GM19351 (cell line): ENCODE data around the gene PAK5.

Experiments used
- ATAC-seq: cut with Tn5 transposase; IDR thresholded peaks from one replicate; pipeline ENCODE4 v1.9.1; 2021; ENCODE audit warnings: mild to moderate bottlenecking, moderate library complexity; ENCODE audit not compliant: unreplicated experiment

PAK5 gene

DNA sequence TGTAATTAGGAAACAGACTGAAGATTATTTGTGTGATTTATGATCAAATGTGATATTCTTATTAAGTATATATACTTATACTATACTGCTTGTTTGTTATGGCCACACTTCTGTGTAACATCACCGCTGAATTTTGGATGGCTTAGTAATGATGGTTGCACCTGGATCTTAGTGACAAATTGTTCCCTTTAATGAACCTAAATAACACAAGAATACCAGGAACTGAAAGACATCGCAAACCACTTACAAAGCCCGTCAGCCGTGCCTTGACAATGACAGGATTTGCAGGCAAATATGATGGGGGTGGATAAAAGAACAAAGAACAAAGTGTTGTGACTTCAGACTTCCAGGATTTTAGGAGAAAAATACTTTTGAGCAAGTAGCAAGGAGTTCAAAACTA, 257.4 kb downstream of the PAK5 start:
- no peak for ATAC-seq

DNA sequence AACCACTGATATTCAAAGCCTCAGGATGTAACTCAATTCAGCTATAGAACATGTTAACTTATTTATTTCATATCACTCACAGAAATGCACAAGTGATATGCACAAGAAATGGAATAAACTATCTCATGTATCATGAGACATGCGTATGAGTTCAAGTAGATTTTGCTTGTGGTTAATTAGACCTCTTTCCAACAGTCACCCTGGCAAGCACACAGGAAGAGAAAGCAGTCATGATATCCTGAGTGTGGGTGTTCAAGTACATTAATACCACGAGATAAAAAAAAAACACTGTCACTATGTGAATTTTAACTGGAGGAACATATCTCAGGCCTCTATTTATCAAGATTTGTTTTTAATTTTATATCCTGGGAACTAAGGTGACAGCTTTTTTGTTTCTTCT, 260.3 kb downstream of the PAK5 start:
- no peak for ATAC-seq

GRCh38 chr20:9577397-9577796, 261.5 kb downstream of the PAK5 start:
- no peak for ATAC-seq

GRCh38 chr20:9576695-9577094, 262.2 kb downstream of the PAK5 start:
- ATAC-seq, result no peak

DNA sequence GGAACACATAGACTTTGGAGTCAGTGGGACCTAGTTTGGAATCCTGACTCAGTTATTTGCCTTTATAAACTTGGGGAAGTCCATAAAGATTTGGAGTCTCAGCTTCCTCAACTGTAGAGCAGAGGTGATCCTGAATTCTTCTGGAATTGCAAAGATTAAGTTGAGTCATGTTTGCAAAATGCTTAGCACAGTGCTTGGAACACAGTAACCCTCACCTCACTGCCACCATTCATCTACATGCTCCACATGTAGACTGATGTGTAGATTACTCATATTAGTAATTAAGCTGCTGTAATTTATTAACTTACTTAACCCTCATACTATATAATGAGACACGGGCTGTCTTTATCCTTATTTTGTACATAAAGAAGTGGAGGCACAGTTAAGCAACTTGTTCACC, 263.0 kb downstream of the PAK5 start:
- ATAC-seq, result no peak

DNA sequence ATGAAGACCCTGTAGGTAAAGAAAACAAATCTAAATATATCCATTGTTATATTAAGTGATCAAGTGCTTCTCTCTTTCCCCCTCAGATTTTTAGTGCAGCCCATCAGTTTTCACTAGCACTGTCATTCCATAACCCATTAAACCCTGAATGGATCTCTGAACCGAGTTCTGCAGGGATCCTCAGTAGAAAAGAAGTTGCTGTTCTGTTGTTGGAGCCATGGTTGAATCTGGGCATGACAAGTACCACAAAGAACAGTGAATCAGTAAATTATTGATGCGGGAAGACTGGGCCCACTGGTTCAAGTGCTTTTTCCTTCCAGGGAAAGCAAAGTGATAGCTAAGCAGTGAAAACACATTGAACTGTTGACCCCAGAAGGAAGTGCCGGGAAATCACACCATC, 264.1 kb downstream of the PAK5 start:
- ATAC-seq, result no peak

- ATAC-seq, result no peak
Measured at GRCh38 chr20:9574181-9574580, 264.7 kb downstream of the PAK5 start.

GRCh38 chr20:9573335-9574151, 265.3 kb downstream of the PAK5 start:
- ATAC-seq, result no peak

- no peak for ATAC-seq
Measured at GRCh38 chr20:9572670-9573069, 266.2 kb downstream of the PAK5 start.

- no peak for ATAC-seq
Measured at GRCh38 chr20:9571783-9572182, 267.1 kb downstream of the PAK5 start.

DNA sequence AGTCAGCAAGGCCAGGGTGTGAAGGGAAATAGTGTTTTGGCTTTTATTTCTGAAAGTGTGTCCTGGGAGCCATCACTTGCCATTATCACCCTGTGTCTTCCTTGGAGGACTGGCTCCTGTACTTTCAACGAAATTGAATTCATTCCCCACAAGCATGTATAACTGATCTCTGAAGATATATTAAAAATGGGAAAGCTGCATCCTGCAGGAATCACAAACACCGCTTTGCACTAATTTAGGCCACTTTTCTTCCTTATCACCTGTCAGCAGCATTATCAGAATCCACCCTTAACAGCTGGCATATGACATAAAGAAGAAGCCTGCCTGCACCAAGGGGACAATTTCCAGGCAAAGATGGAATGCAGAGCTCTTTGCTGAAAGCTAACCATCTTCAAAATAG, 268.3 kb downstream of the PAK5 start:
- no peak for ATAC-seq

- ATAC-seq, result no peak
Measured at GRCh38 chr20:9566977-9567376, 271.9 kb downstream of the PAK5 start.

GRCh38 chr20:9565910-9566550, 272.8 kb downstream of the PAK5 start:
- ATAC-seq, result no peak

DNA sequence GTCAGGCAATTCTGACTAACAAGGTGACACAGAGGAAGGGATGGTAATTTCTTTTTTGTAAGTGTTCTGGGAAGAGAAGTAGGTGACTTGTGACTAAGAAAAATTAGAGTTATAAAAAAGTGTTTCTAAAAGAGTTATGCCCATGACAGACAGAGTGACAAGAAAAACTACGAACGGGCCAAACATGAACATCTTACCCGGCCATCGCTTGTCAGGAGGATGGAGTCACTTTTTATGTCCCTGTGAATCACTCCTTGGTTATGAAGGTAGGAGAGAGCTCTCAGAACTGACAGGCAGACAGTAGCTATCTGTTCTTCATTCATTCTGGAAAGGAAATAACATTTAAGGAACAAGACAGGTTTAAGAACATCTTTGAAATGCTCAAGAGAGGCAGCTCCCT, 281.5 kb downstream of the PAK5 start:
- ATAC-seq, result no peak

DNA sequence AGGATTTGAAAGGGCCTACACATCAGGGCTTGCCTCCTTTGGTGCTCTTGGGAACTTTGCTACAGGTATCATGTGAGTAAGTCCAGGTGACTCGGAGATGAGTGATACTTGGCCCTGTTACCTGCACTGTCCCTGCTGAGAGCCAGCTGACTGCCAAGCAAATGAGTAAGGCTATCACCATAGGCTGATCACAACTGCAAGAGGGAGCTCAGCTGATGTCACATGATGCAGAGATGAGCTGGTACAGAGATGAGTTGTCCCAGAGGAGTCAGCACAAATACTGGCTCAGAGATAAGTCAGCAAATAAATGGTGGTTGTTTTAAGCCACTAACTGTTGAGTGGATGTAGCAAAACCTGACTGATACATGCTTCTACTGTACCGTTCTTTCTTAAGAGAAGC, 283.1 kb downstream of the PAK5 start:
- no peak for ATAC-seq

- no peak for ATAC-seq
Measured at GRCh38 chr20:9551808-9552550, 286.9 kb downstream of the PAK5 start.

GRCh38 chr20:9550871-9551270, 288.0 kb downstream of the PAK5 start:
- no peak for ATAC-seq

DNA sequence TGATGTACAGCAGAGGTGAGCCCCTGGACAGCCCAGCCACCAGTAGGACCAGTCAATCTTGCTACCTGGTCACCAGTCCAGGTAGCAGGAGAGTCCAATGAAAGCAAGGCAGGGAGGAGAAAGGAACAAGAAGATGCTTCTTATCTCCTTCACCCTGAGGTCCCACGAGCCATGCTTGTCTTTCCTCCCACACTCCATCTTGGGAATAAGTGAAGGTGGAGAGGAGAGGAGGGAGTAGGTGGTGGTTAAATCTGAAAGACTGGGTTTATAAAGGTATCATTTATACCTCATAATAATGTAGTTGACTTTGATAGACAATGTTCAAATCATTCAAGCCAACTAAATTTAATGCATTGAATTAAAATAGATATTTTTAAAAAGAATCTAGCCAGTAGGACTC, 288.6 kb downstream of the PAK5 start:
- no peak for ATAC-seq

GRCh38 chr20:9543214-9543613, 295.7 kb downstream of the PAK5 start:
- no peak for ATAC-seq

GRCh38 chr20:9535449-9535848, 303.4 kb downstream of the PAK5 start:
- no peak for ATAC-seq

DNA sequence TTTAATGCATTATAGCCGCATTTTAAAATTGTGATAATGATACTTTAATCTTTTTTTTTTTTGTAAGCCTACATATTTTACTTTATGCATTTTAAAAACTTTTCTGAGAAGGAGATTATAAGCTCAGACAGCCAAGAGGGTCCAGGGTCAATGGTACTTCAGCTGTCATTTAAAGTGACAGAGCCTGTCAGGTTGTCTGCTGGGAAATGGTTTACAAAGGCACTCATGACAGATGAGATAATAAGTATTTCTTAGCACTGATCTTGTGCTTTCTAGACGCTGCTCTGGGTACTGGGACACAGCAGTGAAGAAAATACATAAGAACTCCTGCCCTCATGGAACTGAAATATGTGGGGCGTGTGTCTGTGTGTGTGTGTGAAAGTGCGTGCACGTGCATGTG, 304.9 kb downstream of the PAK5 start:
- no peak for ATAC-seq
